ENCODE results near the gene C4B. TPM values are rescaled to one million over a fixed set of nuclear protein-coding genes. Genes with fewer than 3 reads are reported as not detected.
"Not testable (repeated sequence)": the region's sequence is repeated elsewhere in the genome, so short reads cannot be mapped to it uniquely, and the experiment has no call there.

Gene C4B
- total and polyA plus RNA-seq, 9 of the 15 experiments (the other 6 are each of a cell fraction or from before 2014, with no cell fraction given), result 0.32 to 8.8 (median 5.4) TPM

GRCh38 chr6:32003301-32003700 lies 11.3 kb upstream of the C4B start:
- H3K4me2 ChIP-seq (ENCODE audit: insufficient read depth, low read length); DNase-seq (ENCODE audit: extremely low read depth in 1 of 4, low spot score in 3 of 4); H3K27me3 ChIP-seq (ENCODE audit: control insufficient read depth in 2 of 2, insufficient read depth in 2 of 2, low read length in 2 of 2); CTCF ChIA-PET (ENCODE audit: low intra/inter-chr PET ratio); H3K79me2 ChIP-seq (ENCODE audit: control insufficient read depth, insufficient read depth, low read length); BruUV-seq (replicated peaks); H3K27ac ChIP-seq (ENCODE audit: extremely low read depth, low read depth, low read length); FAIRE-seq; POLR2A ChIA-PET; H4K20me1 ChIP-seq (replicated peaks; ENCODE audit: control insufficient read depth, insufficient read depth, low read length); H3K9ac ChIP-seq (ENCODE audit: insufficient read depth in 1 of 2, low read depth in 2 of 2, low read length in 2 of 2); H3K36me3 ChIP-seq (ENCODE audit: control insufficient read depth, insufficient read depth, low read length); in situ Hi-C loops (cut with MboI); H3K9me3 ChIP-seq (replicated peaks; ENCODE audit: control insufficient read depth, insufficient read depth, low read depth, low read length); H3K4me3 ChIP-seq; H2AFZ ChIP-seq (ENCODE audit: low read depth, low read length); H3K4me1 ChIP-seq (replicated peaks in 1 of 2; ENCODE audit: control insufficient read depth in 2 of 2, insufficient read depth in 2 of 2, low read length in 2 of 2); H3K9me1 ChIP-seq (ENCODE audit: control insufficient read depth, insufficient read depth, low read length); intact Hi-C loops (cut with micrococcal nuclease): not testable (repeated sequence)
- no CpG with 5 or more reads among the region's 7 CpGs for WGBS (ENCODE audit: insufficient coverage, low coverage, missing lambda C conversion rate)
- ATAC-seq, result peak; percentile 13

DNA sequence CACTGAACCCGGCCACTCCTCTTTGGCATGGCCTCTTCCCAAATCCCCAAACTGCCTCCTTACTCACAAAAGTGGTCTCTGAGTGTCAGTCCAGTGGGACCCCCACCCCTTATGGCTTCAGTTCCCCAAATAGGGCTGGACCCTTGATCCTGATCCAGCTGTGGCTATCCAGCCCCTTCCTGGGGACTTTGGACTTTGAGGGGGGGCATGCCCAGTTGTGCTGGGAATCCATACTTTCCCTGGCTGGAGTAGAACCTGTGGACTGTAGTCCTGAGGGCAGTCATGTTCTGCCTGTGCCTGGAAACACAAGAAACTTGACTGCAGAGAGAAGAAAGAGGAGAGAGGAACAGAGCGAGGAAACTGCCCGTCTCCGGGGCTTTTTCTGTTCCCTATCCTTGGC lies 10.2 kb upstream of the C4B start:
- H3K36me3 ChIP-seq (ENCODE audit: control insufficient read depth, insufficient read depth, low read length); H3K9me1 ChIP-seq (ENCODE audit: control insufficient read depth, insufficient read depth, low read length); FAIRE-seq; in situ Hi-C loops (cut with MboI); DNase-seq (ENCODE audit: extremely low read depth in 1 of 4, low spot score in 3 of 4); H3K4me2 ChIP-seq (ENCODE audit: insufficient read depth, low read length); CTCF ChIA-PET (ENCODE audit: low intra/inter-chr PET ratio); H3K27me3 ChIP-seq (ENCODE audit: control insufficient read depth in 2 of 2, insufficient read depth in 2 of 2, low read length in 2 of 2); H3K27ac ChIP-seq (ENCODE audit: extremely low read depth, low read depth, low read length); H3K9ac ChIP-seq (ENCODE audit: insufficient read depth in 1 of 2, low read depth in 2 of 2, low read length in 2 of 2); H3K4me1 ChIP-seq (replicated peaks in 1 of 2; ENCODE audit: control insufficient read depth in 2 of 2, insufficient read depth in 2 of 2, low read length in 2 of 2); POLR2A ChIA-PET; H3K79me2 ChIP-seq (ENCODE audit: control insufficient read depth, insufficient read depth, low read length); BruUV-seq (replicated peaks); intact Hi-C loops (cut with micrococcal nuclease); H3K4me3 ChIP-seq; H2AFZ ChIP-seq (ENCODE audit: low read depth, low read length); H4K20me1 ChIP-seq (replicated peaks; ENCODE audit: control insufficient read depth, insufficient read depth, low read length); H3K9me3 ChIP-seq (replicated peaks; ENCODE audit: control insufficient read depth, insufficient read depth, low read depth, low read length); ATAC-seq: not testable (repeated sequence)
- no CpG with 5 or more reads among the region's 4 CpGs for WGBS (ENCODE audit: insufficient coverage, low coverage, missing lambda C conversion rate)

DNA sequence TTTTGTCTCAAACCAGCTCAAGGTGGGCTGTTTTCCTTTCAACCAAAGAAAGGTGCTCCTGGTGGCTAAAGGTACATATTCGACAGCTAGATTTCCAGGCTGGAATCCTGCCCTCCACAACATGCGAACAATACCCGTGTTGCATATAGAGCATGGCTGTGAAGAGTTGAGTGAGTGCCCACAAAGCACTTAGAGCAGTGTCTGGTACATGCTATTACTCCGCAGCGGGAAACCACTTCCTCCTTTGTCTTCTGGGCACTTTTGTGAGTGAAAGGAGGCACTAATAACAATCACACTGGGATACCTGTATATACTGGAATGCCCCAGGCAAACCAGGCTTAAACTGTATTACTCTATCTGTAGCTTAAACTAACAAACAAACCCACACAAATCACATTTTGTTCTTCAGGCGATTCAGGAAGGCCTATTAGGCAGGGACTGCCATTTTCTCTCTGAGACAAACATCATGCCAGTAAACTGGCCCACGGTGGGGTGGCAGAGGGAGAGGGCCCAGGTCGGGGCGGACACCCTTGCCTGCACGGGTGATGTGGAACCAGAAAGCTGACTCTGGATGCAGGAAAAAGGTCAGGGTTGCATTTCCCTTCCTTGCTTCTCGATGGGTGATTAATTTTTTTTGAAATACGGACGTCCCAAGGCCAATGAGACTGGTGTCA lies 9.6 kb upstream of the C4B start:
- H3K36me3 ChIP-seq (ENCODE audit: control insufficient read depth, insufficient read depth, low read length); DNase-seq (ENCODE audit: extremely low read depth in 1 of 4, low spot score in 3 of 4); H3K79me2 ChIP-seq (ENCODE audit: control insufficient read depth, insufficient read depth, low read length); POLR2A ChIA-PET; H3K9me1 ChIP-seq (ENCODE audit: control insufficient read depth, insufficient read depth, low read length); H3K9me3 ChIP-seq (replicated peaks; ENCODE audit: control insufficient read depth, insufficient read depth, low read depth, low read length); H3K4me3 ChIP-seq; H3K4me1 ChIP-seq (replicated peaks in 1 of 2; ENCODE audit: control insufficient read depth in 2 of 2, insufficient read depth in 2 of 2, low read length in 2 of 2); H3K9ac ChIP-seq (ENCODE audit: insufficient read depth in 1 of 2, low read depth in 2 of 2, low read length in 2 of 2); H3K27ac ChIP-seq (ENCODE audit: extremely low read depth, low read depth, low read length); BruUV-seq (replicated peaks); intact Hi-C loops (cut with micrococcal nuclease); H3K27me3 ChIP-seq (ENCODE audit: control insufficient read depth in 2 of 2, insufficient read depth in 2 of 2, low read length in 2 of 2); H4K20me1 ChIP-seq (replicated peaks; ENCODE audit: control insufficient read depth, insufficient read depth, low read length); H3K4me2 ChIP-seq (ENCODE audit: insufficient read depth, low read length); CTCF ChIA-PET (ENCODE audit: low intra/inter-chr PET ratio); H2AFZ ChIP-seq (ENCODE audit: low read depth, low read length); ATAC-seq: not testable (repeated sequence)
- peak; percentile 71 for FAIRE-seq
- in situ Hi-C loops (cut with MboI), result loop anchor here (5.0 kb wide), 1 partner anchor 37 kb away; no protein-coding TSS in a partner anchor
- 50% methylated on average over 1 of the region's 13 CpGs for WGBS (ENCODE audit: insufficient coverage, low coverage, missing lambda C conversion rate)

DNA sequence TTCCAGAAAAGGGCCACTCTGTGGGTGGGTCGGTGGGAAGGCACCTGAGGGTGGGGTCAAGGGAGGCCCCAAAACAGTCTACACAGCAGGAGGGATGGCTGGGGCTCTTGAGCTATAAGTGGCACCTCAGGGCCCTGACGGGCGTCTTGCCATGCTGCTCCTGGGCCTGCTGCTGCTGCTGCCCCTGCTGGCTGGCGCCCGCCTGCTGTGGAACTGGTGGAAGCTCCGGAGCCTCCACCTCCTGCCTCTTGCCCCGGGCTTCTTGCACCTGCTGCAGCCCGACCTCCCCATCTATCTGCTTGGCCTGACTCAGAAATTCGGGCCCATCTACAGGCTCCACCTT lies 9.1 kb upstream of the C4B start:
- H3K4me1 ChIP-seq (replicated peaks in 1 of 2; ENCODE audit: control insufficient read depth in 2 of 2, insufficient read depth in 2 of 2, low read length in 2 of 2); H3K36me3 ChIP-seq (ENCODE audit: control insufficient read depth, insufficient read depth, low read length); intact Hi-C loops (cut with micrococcal nuclease); H3K9me3 ChIP-seq (replicated peaks; ENCODE audit: control insufficient read depth, insufficient read depth, low read depth, low read length); H4K20me1 ChIP-seq (replicated peaks; ENCODE audit: control insufficient read depth, insufficient read depth, low read length); ATAC-seq; CTCF ChIA-PET (ENCODE audit: low intra/inter-chr PET ratio); H3K9ac ChIP-seq (ENCODE audit: insufficient read depth in 1 of 2, low read depth in 2 of 2, low read length in 2 of 2); H2AFZ ChIP-seq (ENCODE audit: low read depth, low read length); H3K4me3 ChIP-seq; H3K9me1 ChIP-seq (ENCODE audit: control insufficient read depth, insufficient read depth, low read length); FAIRE-seq; DNase-seq (ENCODE audit: extremely low read depth in 1 of 4, low spot score in 3 of 4); H3K79me2 ChIP-seq (ENCODE audit: control insufficient read depth, insufficient read depth, low read length); H3K27ac ChIP-seq (ENCODE audit: extremely low read depth, low read depth, low read length); BruUV-seq (replicated peaks); POLR2A ChIA-PET; H3K4me2 ChIP-seq (ENCODE audit: insufficient read depth, low read length); H3K27me3 ChIP-seq (ENCODE audit: control insufficient read depth in 2 of 2, insufficient read depth in 2 of 2, low read length in 2 of 2): not testable (repeated sequence)
- in situ Hi-C loops (cut with MboI), result loop anchor here (5.0 kb wide), 1 partner anchor 37 kb away; no protein-coding TSS in a partner anchor
- WGBS (ENCODE audit: insufficient coverage, low coverage, missing lambda C conversion rate), result no CpG with 5 or more reads among the region's 9 CpGs

Data from K562 (cell line).